Memory B cell (primary cell): Measurements from ENCODE around the gene GALNT2.

Experiments
- ATAC-seq: fragments of 150-1000 bp; cut with Tn5 transposase; 2 replicates; pipeline ENCODE4 v1.10.0; 2021; ENCODE audit warnings: low read depth, mild to moderate bottlenecking, moderate library complexity
- DNase-seq, 2 donors: peaks; one replicate each; pipeline ENCODE4 v3.0.0; 2022; ENCODE audit warnings: low spot score in 2 of 2
- H3K27ac Mint-ChIP-seq: one replicate; pipeline ENCODE4 v1.8.0; 2022; ENCODE audit warnings: mild to moderate bottlenecking, moderate library complexity, mixed read lengths
- H3K27me3 Mint-ChIP-seq: one replicate; pipeline ENCODE4 v1.8.0; 2022; ENCODE audit warnings: mixed read lengths
- H3K36me3 Mint-ChIP-seq: one replicate; pipeline ENCODE4 v1.8.0; 2022; ENCODE audit warnings: mild to moderate bottlenecking, mixed read lengths
- H3K4me1 Mint-ChIP-seq: one replicate; pipeline ENCODE4 v1.8.0; 2022; ENCODE audit warnings: mixed read lengths
- H3K4me3 Mint-ChIP-seq: one replicate; pipeline ENCODE4 v1.8.0; 2022; ENCODE audit warnings: mild to moderate bottlenecking, moderate library complexity, mixed read lengths
- H3K9me3 Mint-ChIP-seq: one replicate; pipeline ENCODE4 v1.8.0; 2022; ENCODE audit warnings: mixed read lengths

Gene GALNT2

GRCh38 chr1:230220478-230220877 is 153.4 kb downstream of the GALNT2 start:
- no peak for ATAC-seq
- H3K4me3 Mint-ChIP-seq = no peak overlapping the region
- H3K27ac Mint-ChIP-seq = no peak overlapping the region
- H3K36me3 Mint-ChIP-seq = peaks cover 7% of the 10 kb centered on the region
- no peaks in the 10 kb centered on the region for H3K9me3 Mint-ChIP-seq
- DNase-seq = no peak
- H3K27me3 Mint-ChIP-seq = no peaks in the 10 kb centered on the region
- peaks cover 13% of the 10 kb centered on the region for H3K4me1 Mint-ChIP-seq

GRCh38 chr1:230220907-230221306 is 153.9 kb downstream of the GALNT2 start:
- H3K9me3 Mint-ChIP-seq = no peaks in the 10 kb centered on the region
- no peak for DNase-seq
- no peak overlapping the region for H3K27ac Mint-ChIP-seq
- no peak for ATAC-seq
- peaks cover 13% of the 10 kb centered on the region for H3K4me1 Mint-ChIP-seq
- no peak overlapping the region for H3K4me3 Mint-ChIP-seq
- no peaks in the 10 kb centered on the region for H3K27me3 Mint-ChIP-seq
- H3K36me3 Mint-ChIP-seq = peaks cover 7% of the 10 kb centered on the region

GRCh38 chr1:230222678-230223077 is 155.6 kb downstream of the GALNT2 start:
- peaks cover 8% of the 10 kb centered on the region for H3K36me3 Mint-ChIP-seq
- no peak for ATAC-seq
- no peaks in the 10 kb centered on the region for H3K27me3 Mint-ChIP-seq
- peaks cover 9% of the 10 kb centered on the region for H3K4me1 Mint-ChIP-seq
- no peaks in the 10 kb centered on the region for H3K9me3 Mint-ChIP-seq
- H3K4me3 Mint-ChIP-seq = no peak overlapping the region
- no peak overlapping the region for H3K27ac Mint-ChIP-seq
- DNase-seq = no peak

- Mint-ChIP-seq H3K27me3 (no peaks in the 10 kb centered on the region), H3K36me3 (peaks cover 7% of the 10 kb centered on the region), H3K4me1 (peaks cover 7% of the 10 kb centered on the region), H3K9me3 (no peaks in the 10 kb centered on the region), H3K27ac (no peak overlapping the region), H3K4me3 (no peak overlapping the region)
- ATAC-seq = no peak
- DNase-seq = no peak
Observed at GRCh38 chr1:230224101-230224960, 157.3 kb downstream of the GALNT2 start.

GRCh38 chr1:230226007-230226800 is 159.2 kb downstream of the GALNT2 start:
- peaks cover 7% of the 10 kb centered on the region for H3K36me3 Mint-ChIP-seq
- H3K27me3 Mint-ChIP-seq = no peaks in the 10 kb centered on the region
- DNase-seq (no peak), ATAC-seq (no peak)
- H3K4me3 Mint-ChIP-seq = no peak overlapping the region
- peaks cover 12% of the 10 kb centered on the region for H3K4me1 Mint-ChIP-seq
- no peak overlapping the region for H3K27ac Mint-ChIP-seq
- no peaks in the 10 kb centered on the region for H3K9me3 Mint-ChIP-seq

- Mint-ChIP-seq H3K4me1 (peaks cover 12% of the 10 kb centered on the region), H3K36me3 (peaks cover 7% of the 10 kb centered on the region), H3K4me3 (no peak overlapping the region), H3K27me3 (no peaks in the 10 kb centered on the region), H3K27ac (no peak overlapping the region), H3K9me3 (no peaks in the 10 kb centered on the region)
- DNase-seq = no peak
- ATAC-seq = no peak
Observed at GRCh38 chr1:230226814-230227213, 159.8 kb downstream of the GALNT2 start.

- H3K4me1 Mint-ChIP-seq = peaks cover 12% of the 10 kb centered on the region
- H3K27ac Mint-ChIP-seq = no peak overlapping the region
- ATAC-seq (no peak), DNase-seq (no peak)
- peaks cover 7% of the 10 kb centered on the region for H3K36me3 Mint-ChIP-seq
- no peak overlapping the region for H3K4me3 Mint-ChIP-seq
- no peaks in the 10 kb centered on the region for H3K27me3 Mint-ChIP-seq
- H3K9me3 Mint-ChIP-seq = no peaks in the 10 kb centered on the region
Observed at GRCh38 chr1:230228236-230228897, 161.3 kb downstream of the GALNT2 start.

GRCh38 chr1:230230273-230230672 is 163.2 kb downstream of the GALNT2 start:
- peaks cover 9% of the 10 kb centered on the region for H3K4me1 Mint-ChIP-seq

GRCh38 chr1:230230948-230231773 is 164.1 kb downstream of the GALNT2 start:
- H3K27me3 Mint-ChIP-seq = no peaks in the 10 kb centered on the region
- peaks cover 10% of the 10 kb centered on the region for H3K36me3 Mint-ChIP-seq
- no peaks in the 10 kb centered on the region for H3K9me3 Mint-ChIP-seq
- DNase-seq (no peak), ATAC-seq (peak; percentile 51)
- H3K4me1 Mint-ChIP-seq = peaks cover 9% of the 10 kb centered on the region
- H3K4me3 Mint-ChIP-seq = no peak overlapping the region
- no peak overlapping the region for H3K27ac Mint-ChIP-seq

More at GRCh38 chr1:230230273-230230672, 163.2 kb downstream of the GALNT2 start:
- Mint-ChIP-seq H3K9me3 (no peaks in the 10 kb centered on the region), H3K4me3 (no peak overlapping the region), H3K27me3 (no peaks in the 10 kb centered on the region), H3K36me3 (peaks cover 9% of the 10 kb centered on the region), H3K27ac (no peak overlapping the region)
- no peak for DNase-seq
- ATAC-seq = no peak

GRCh38 chr1:230231774-230232145 is 164.7 kb downstream of the GALNT2 start:
- Mint-ChIP-seq H3K4me1 (peaks cover 9% of the 10 kb centered on the region), H3K9me3 (no peaks in the 10 kb centered on the region), H3K36me3 (peaks cover 11% of the 10 kb centered on the region), H3K27me3 (no peaks in the 10 kb centered on the region), H3K4me3 (no peak overlapping the region), H3K27ac (no peak overlapping the region)
- DNase-seq = no peak
- ATAC-seq = no peak

- Mint-ChIP-seq H3K36me3 (peaks cover 12% of the 10 kb centered on the region), H3K27ac (peak overlapping the region; percentile 14), H3K4me3 (no peak overlapping the region), H3K27me3 (no peaks in the 10 kb centered on the region), H3K4me1 (peaks cover 9% of the 10 kb centered on the region), H3K9me3 (no peaks in the 10 kb centered on the region)
- DNase-seq (no peak), ATAC-seq (no peak)
Observed at GRCh38 chr1:230232371-230232771, 165.3 kb downstream of the GALNT2 start.

- no peak overlapping the region for H3K4me3 Mint-ChIP-seq
Observed at GRCh38 chr1:230233786-230234185, 166.7 kb downstream of the GALNT2 start.

GRCh38 chr1:230235876-230236275 is 168.8 kb downstream of the GALNT2 start:
- Mint-ChIP-seq H3K36me3 (peaks cover 21% of the 10 kb centered on the region), H3K4me1 (peaks cover 5% of the 10 kb centered on the region), H3K9me3 (peaks cover 4% of the 10 kb centered on the region), H3K4me3 (no peak overlapping the region), H3K27me3 (no peaks in the 10 kb centered on the region), H3K27ac (no peak overlapping the region)
- no peak for ATAC-seq
- DNase-seq = no peak

More at GRCh38 chr1:230233786-230234185, 166.7 kb downstream of the GALNT2 start:
- Mint-ChIP-seq H3K9me3 (no peaks in the 10 kb centered on the region), H3K27ac (peak overlapping the region; percentile 4), H3K27me3 (no peaks in the 10 kb centered on the region), H3K36me3 (peaks cover 10% of the 10 kb centered on the region), H3K4me1 (peaks cover 9% of the 10 kb centered on the region)
- ATAC-seq (no peak), DNase-seq (no peak)
